ENCODE results near the gene TRAPPC3.
"Not testable (repeated sequence)": the region's sequence is repeated elsewhere in the genome, so short reads cannot be mapped to it uniquely, and the experiment has no call there.

The TRAPPC3 gene

GRCh38 chr1:36149237-36149972, at the start of gene TRAPPC3:
TSS of gene TRAPPC3 (minus strand) at chr1:36149486. CDS start at chr1:36149378, 108 bp downstream.
- peak; percentile 98 to 99 for DNase-seq (ENCODE audit: low read depth in 2 of 2)

GRCh38 chr1:36198641-36199040, 49.4 kb upstream of the TRAPPC3 start:
- no peak for DNase-seq (ENCODE audit: low read depth in 2 of 2)

- DNase-seq (ENCODE audit: low read depth in 2 of 2): not testable (repeated sequence)
These were observed 47.5 kb upstream of the TRAPPC3 start for GRCh38 chr1:36196805-36197204.

- peak; percentile 48 to 68 for DNase-seq (ENCODE audit: low read depth in 2 of 2)
These were observed 38.7 kb upstream of the TRAPPC3 start for GRCh38 chr1:36187800-36188593.

GRCh38 chr1:36183309-36183856, 34.1 kb upstream of the TRAPPC3 start:
- DNase-seq (ENCODE audit: low read depth in 2 of 2): no peak

GRCh38 chr1:36182734-36183133, 33.4 kb upstream of the TRAPPC3 start:
- DNase-seq (ENCODE audit: low read depth in 2 of 2): no peak

- no peak for DNase-seq (ENCODE audit: low read depth in 2 of 2)
These were observed 29.9 kb upstream of the TRAPPC3 start for GRCh38 chr1:36179220-36179600.

GRCh38 chr1:36178471-36179219, 29.4 kb upstream of the TRAPPC3 start:
- no peak for DNase-seq (ENCODE audit: low read depth in 2 of 2)

GRCh38 chr1:36177589-36178431, 28.5 kb upstream of the TRAPPC3 start:
- no peak for DNase-seq (ENCODE audit: low read depth in 2 of 2)

GRCh38 chr1:36176106-36176949, 27.0 kb upstream of the TRAPPC3 start:
- DNase-seq (ENCODE audit: low read depth in 2 of 2): no peak

GRCh38 chr1:36175137-36176095, 26.1 kb upstream of the TRAPPC3 start:
- DNase-seq (ENCODE audit: low read depth in 2 of 2): no peak

- DNase-seq (ENCODE audit: low read depth in 2 of 2): no peak
These were observed 25.4 kb upstream of the TRAPPC3 start for GRCh38 chr1:36174713-36175112.

GRCh38 chr1:36172983-36173382, 23.7 kb upstream of the TRAPPC3 start:
- no peak for DNase-seq (ENCODE audit: low read depth in 2 of 2)

GRCh38 chr1:36172017-36172747, 22.9 kb upstream of the TRAPPC3 start:
- no peak for DNase-seq (ENCODE audit: low read depth in 2 of 2)

GRCh38 chr1:36170643-36171412, 21.5 kb upstream of the TRAPPC3 start:
- DNase-seq (ENCODE audit: low read depth in 2 of 2): no peak

GRCh38 chr1:36168514-36168913, 19.2 kb upstream of the TRAPPC3 start:
- no peak for DNase-seq (ENCODE audit: low read depth in 2 of 2)

Data from activated CD8-positive, alpha-beta memory T cell treated with anti-CD3 and anti-CD28 coated beads for 4 hours (primary cell).